HCT116 (cell line): Measurements from ENCODE around the gene SPINK14.

Source experiments
- CBX3 ChIP-seq: IDR thresholded peaks from 2 replicates; pipeline ENCODE4 v1.6.1; 2012; ENCODE audit warnings: low read depth
- EGR1 ChIP-seq: IDR thresholded peaks from 2 replicates; pipeline ENCODE4 v1.6.1; 2012; ENCODE audit warnings: low read depth
- EZH2 ChIP-seq: fragments of 200-600 bp; sonication (generic); IDR thresholded peaks from 2 replicates; pipeline ENCODE4 v1.6.1; 2017; ENCODE audit warnings: antibody characterized with exemption, mixed run types
- JUND ChIP-seq: IDR thresholded peaks from 2 replicates; pipeline ENCODE4 v1.6.1; 2012
- POLR2A ChIP-seq: IDR thresholded peaks from 2 replicates; pipeline ENCODE4 v1.7.0; 2011; ENCODE audit warnings: borderline replicate concordance; ENCODE audit not compliant: insufficient read depth, insufficient read length; ENCODE audit errors: extremely low read depth
- POLR2AphosphoS5 ChIP-seq: IDR thresholded peaks from 2 replicates; pipeline ENCODE4 v1.6.1; 2011; ENCODE audit warnings: mild to moderate bottlenecking, low read depth, low read length, moderate library complexity
- TCF7L2 ChIP-seq: IDR thresholded peaks from 2 replicates; pipeline ENCODE4 v1.7.0; 2011; ENCODE audit warnings: borderline replicate concordance, inconsistent platforms; ENCODE audit not compliant: insufficient read depth, insufficient read length; ENCODE audit errors: extremely low read depth
- YY1 ChIP-seq: IDR thresholded peaks from 2 replicates; pipeline ENCODE4 v1.6.1; 2011; ENCODE audit warnings: low read length, low read depth, moderate library complexity, mild to moderate bottlenecking; ENCODE audit not compliant: insufficient replicate concordance; ENCODE audit errors: extremely low read depth
- ZNF274 ChIP-seq: fragments of 200-500 bp; sonication (Bioruptor generic); IDR thresholded peaks from 2 replicates; pipeline ENCODE4 v1.6.1; 2014; ENCODE audit warnings: mild to moderate bottlenecking, low read depth, low read length, inconsistent platforms
- TF ChIP-seq, protein P1 (sequence below), 3 experiments: fragments of 200-600 bp in 1 of 3; sonication (generic) in 1 of 3; IDR thresholded peaks in 2 of 3; conservative IDR thresholded peaks in 1 of 3; 2 replicates each; pipeline ENCODE4 v1.5.1; 2012 to 2017; ENCODE audit warnings: low read depth in 2 of 3, low read length in 2 of 3, antibody characterized with exemption in 1 of 3, borderline replicate concordance in 1 of 3, control low read depth in 1 of 3, mild to moderate bottlenecking in 1 of 3, mixed read lengths in 1 of 3, mixed run types in 1 of 3, moderate library complexity in 1 of 3; ENCODE audit not compliant: insufficient read depth in 1 of 3
- TF ChIP-seq, protein P2 (sequence below): IDR thresholded peaks from 2 replicates; pipeline ENCODE4 v1.6.1; 2011; ENCODE audit warnings: mild to moderate bottlenecking, low read length, moderate library complexity; ENCODE audit not compliant: insufficient replicate concordance; ENCODE audit errors: extremely low read depth
- TF ChIP-seq, protein P3 (sequence below): IDR thresholded peaks from 2 replicates; pipeline ENCODE4 v1.6.1; 2012; ENCODE audit warnings: low read depth

DNA sequence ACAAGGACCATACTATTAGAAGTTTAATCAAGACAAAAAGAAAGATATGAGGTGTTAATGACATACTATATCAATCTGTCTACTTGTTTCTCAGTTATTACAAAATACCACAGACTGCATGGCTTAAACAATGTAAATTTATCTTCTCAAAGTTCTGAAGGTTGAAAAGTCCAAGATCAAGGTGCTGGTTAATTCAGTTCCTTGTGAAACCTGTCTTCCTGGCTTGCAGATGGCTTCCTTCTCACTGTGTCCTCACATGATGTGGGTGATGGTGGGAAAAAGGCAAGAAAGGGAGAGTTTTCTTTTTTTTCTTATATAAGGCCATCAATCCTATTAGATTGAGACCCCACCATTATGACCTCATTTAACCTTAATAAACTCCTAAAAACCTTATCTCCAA, 15.6 kb upstream of the SPINK14 start:
- TF ChIP-seq, protein P1, sequence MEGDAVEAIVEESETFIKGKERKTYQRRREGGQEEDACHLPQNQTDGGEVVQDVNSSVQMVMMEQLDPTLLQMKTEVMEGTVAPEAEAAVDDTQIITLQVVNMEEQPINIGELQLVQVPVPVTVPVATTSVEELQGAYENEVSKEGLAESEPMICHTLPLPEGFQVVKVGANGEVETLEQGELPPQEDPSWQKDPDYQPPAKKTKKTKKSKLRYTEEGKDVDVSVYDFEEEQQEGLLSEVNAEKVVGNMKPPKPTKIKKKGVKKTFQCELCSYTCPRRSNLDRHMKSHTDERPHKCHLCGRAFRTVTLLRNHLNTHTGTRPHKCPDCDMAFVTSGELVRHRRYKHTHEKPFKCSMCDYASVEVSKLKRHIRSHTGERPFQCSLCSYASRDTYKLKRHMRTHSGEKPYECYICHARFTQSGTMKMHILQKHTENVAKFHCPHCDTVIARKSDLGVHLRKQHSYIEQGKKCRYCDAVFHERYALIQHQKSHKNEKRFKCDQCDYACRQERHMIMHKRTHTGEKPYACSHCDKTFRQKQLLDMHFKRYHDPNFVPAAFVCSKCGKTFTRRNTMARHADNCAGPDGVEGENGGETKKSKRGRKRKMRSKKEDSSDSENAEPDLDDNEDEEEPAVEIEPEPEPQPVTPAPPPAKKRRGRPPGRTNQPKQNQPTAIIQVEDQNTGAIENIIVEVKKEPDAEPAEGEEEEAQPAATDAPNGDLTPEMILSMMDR (IDR thresholded peaks at IDR 0.05 in 2 of 3, conservative IDR thresholded peaks at IDR 0.05 in 1 of 3; ENCODE audit: borderline replicate concordance in 1 of 3, insufficient read depth in 1 of 3, low read depth in 2 of 3, low read length in 2 of 3) = no peak
- TF ChIP-seq YY1 (no peak), EZH2 (no peak), POLR2A (no peak), POLR2AphosphoS5 (no peak), JUND (no peak), EGR1 (no peak), ZNF274 (no peak), TCF7L2 (no peak), CBX3 (no peak)
- TF ChIP-seq, protein P2, sequence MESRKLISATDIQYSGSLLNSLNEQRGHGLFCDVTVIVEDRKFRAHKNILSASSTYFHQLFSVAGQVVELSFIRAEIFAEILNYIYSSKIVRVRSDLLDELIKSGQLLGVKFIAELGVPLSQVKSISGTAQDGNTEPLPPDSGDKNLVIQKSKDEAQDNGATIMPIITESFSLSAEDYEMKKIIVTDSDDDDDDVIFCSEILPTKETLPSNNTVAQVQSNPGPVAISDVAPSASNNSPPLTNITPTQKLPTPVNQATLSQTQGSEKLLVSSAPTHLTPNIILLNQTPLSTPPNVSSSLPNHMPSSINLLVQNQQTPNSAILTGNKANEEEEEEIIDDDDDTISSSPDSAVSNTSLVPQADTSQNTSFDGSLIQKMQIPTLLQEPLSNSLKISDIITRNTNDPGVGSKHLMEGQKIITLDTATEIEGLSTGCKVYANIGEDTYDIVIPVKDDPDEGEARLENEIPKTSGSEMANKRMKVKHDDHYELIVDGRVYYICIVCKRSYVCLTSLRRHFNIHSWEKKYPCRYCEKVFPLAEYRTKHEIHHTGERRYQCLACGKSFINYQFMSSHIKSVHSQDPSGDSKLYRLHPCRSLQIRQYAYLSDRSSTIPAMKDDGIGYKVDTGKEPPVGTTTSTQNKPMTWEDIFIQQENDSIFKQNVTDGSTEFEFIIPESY = no peak
- TF ChIP-seq, protein P3, sequence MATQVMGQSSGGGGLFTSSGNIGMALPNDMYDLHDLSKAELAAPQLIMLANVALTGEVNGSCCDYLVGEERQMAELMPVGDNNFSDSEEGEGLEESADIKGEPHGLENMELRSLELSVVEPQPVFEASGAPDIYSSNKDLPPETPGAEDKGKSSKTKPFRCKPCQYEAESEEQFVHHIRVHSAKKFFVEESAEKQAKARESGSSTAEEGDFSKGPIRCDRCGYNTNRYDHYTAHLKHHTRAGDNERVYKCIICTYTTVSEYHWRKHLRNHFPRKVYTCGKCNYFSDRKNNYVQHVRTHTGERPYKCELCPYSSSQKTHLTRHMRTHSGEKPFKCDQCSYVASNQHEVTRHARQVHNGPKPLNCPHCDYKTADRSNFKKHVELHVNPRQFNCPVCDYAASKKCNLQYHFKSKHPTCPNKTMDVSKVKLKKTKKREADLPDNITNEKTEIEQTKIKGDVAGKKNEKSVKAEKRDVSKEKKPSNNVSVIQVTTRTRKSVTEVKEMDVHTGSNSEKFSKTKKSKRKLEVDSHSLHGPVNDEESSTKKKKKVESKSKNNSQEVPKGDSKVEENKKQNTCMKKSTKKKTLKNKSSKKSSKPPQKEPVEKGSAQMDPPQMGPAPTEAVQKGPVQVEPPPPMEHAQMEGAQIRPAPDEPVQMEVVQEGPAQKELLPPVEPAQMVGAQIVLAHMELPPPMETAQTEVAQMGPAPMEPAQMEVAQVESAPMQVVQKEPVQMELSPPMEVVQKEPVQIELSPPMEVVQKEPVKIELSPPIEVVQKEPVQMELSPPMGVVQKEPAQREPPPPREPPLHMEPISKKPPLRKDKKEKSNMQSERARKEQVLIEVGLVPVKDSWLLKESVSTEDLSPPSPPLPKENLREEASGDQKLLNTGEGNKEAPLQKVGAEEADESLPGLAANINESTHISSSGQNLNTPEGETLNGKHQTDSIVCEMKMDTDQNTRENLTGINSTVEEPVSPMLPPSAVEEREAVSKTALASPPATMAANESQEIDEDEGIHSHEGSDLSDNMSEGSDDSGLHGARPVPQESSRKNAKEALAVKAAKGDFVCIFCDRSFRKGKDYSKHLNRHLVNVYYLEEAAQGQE = no peak
